Liver (tissue), 9 donors: ENCODE data around the gene UMAD1. TPM values are rescaled to one million over a fixed set of nuclear protein-coding genes. Genes with fewer than 3 reads are reported as not detected.

ENCODE experiments used
- DNase-seq: peaks from one replicate; pipeline ENCODE4 v3.0.0-alpha.2; 2017; ENCODE audit warnings: low spot score
- H3K27ac ChIP-seq, 2 donors: one replicate each; pipeline ENCODE4 v1.7.0; 2013; ENCODE audit warnings: inconsistent platforms in 2 of 2, low read length in 2 of 2, control low read depth in 1 of 2, low read depth in 1 of 2, mild to moderate bottlenecking in 1 of 2
- H3K27me3 ChIP-seq, 4 donors: one replicate each; pipeline versions ENCODE4 v1.6.1 to v1.7.0; 2013; ENCODE audit warnings: low read length in 3 of 4, inconsistent platforms in 1 of 4, mild to moderate bottlenecking in 1 of 4, moderate library complexity in 1 of 4; ENCODE audit not compliant: control insufficient read depth in 4 of 4, insufficient read depth in 4 of 4
- H3K36me3 ChIP-seq, 4 donors: one replicate each; pipeline versions ENCODE4 v1.6.1 to v1.7.0; 2013; ENCODE audit warnings: low read length in 3 of 4, mild to moderate bottlenecking in 3 of 4, low read depth in 1 of 4, moderate library complexity in 1 of 4; ENCODE audit not compliant: control insufficient read depth in 4 of 4, insufficient read depth in 3 of 4
- H3K4me1 ChIP-seq, 4 donors: one replicate each; pipeline versions ENCODE4 v1.6.1 to v1.7.0; 2013; ENCODE audit warnings: low read length in 3 of 4, mild to moderate bottlenecking in 3 of 4, moderate library complexity in 1 of 4; ENCODE audit not compliant: control insufficient read depth in 4 of 4, insufficient read depth in 4 of 4
- H3K4me3 ChIP-seq, 3 donors: one replicate each; pipeline versions ENCODE4 v1.6.1 to v1.7.0; 2013; ENCODE audit warnings: low read length in 3 of 3, control low read depth in 1 of 3, low read depth in 1 of 3, mild to moderate bottlenecking in 1 of 3
- H3K9ac ChIP-seq, 2 donors: one replicate each; pipeline ENCODE4 v1.7.0; 2013; ENCODE audit warnings: low read length in 2 of 2, mild to moderate bottlenecking in 2 of 2, moderate library complexity in 2 of 2, control low read depth in 1 of 2, low read depth in 1 of 2
- H3K9me3 ChIP-seq, 4 donors: one replicate each; pipeline versions ENCODE4 v1.6.1 to v1.7.0; 2013; ENCODE audit warnings: low read length in 3 of 4; ENCODE audit not compliant: control insufficient read depth in 4 of 4
- ATF3 ChIP-seq: IDR thresholded peaks from 2 replicates; pipeline ENCODE4 v1.6.1; 2016; ENCODE audit warnings: antibody characterized with exemption
- CTCF ChIP-seq: fragments of 150-350 bp; IDR thresholded peaks from 2 replicates; pipeline ENCODE4 v1.5.1; 2017; ENCODE audit warnings: improper control_type of control experiment, low read depth, low read length; ENCODE audit not compliant: missing input control
- EGR1 ChIP-seq, 2 donors: IDR thresholded peaks; 2 replicates each; pipeline ENCODE4 v1.6.1; 2016 to 2018; ENCODE audit warnings: antibody characterized with exemption in 2 of 2, low read depth in 2 of 2
- FOXA2 ChIP-seq: IDR thresholded peaks from 2 replicates; pipeline ENCODE4 v1.6.1; 2016; ENCODE audit warnings: antibody characterized with exemption
- GABPA ChIP-seq, 2 donors: IDR thresholded peaks in 1 of 2; conservative IDR thresholded peaks in 1 of 2; 2 replicates each; pipeline ENCODE4 v1.6.1; 2016; ENCODE audit warnings: antibody characterized with exemption in 2 of 2, mild to moderate bottlenecking in 1 of 2, moderate library complexity in 1 of 2
- HNF4A ChIP-seq, 2 donors: conservative IDR thresholded peaks; 2 replicates each; pipeline ENCODE4 v1.6.1; 2016; ENCODE audit warnings: antibody characterized with exemption in 2 of 2, mild to moderate bottlenecking in 2 of 2
- HNF4G ChIP-seq: IDR thresholded peaks from 2 replicates; pipeline ENCODE4 v1.6.1; 2016; ENCODE audit warnings: antibody characterized with exemption
- NR2F2 ChIP-seq: IDR thresholded peaks from 2 replicates; pipeline ENCODE4 v1.6.1; 2016; ENCODE audit warnings: antibody characterized with exemption
- RAD21 ChIP-seq, 2 donors: IDR thresholded peaks; 2 replicates each; pipeline ENCODE4 v1.6.1; 2016; ENCODE audit warnings: antibody characterized with exemption in 2 of 2, mild to moderate bottlenecking in 2 of 2
- REST ChIP-seq: IDR thresholded peaks from 2 replicates; pipeline ENCODE4 v1.6.1; 2016; ENCODE audit warnings: antibody characterized with exemption, mild to moderate bottlenecking
- RXRA ChIP-seq, 2 donors: IDR thresholded peaks; 2 replicates each; pipeline ENCODE4 v1.6.1; 2017 to 2018; ENCODE audit warnings: antibody characterized with exemption in 2 of 2, mild to moderate bottlenecking in 1 of 2
- TAF1 ChIP-seq: conservative IDR thresholded peaks from 2 replicates; pipeline ENCODE4 v1.6.1; 2016; ENCODE audit warnings: antibody characterized with exemption, mild to moderate bottlenecking
- YY1 ChIP-seq: IDR thresholded peaks from 2 replicates; pipeline ENCODE4 v1.6.1; 2016; ENCODE audit warnings: antibody characterized with exemption, mild to moderate bottlenecking
- ZBTB33 ChIP-seq: IDR thresholded peaks from 2 replicates; pipeline ENCODE4 v1.6.1; 2016; ENCODE audit warnings: antibody characterized with exemption
- WGBS: extraction: QIAGEN DNeasy Blood & Tissue Kit; methylation state at CpG from one replicate; pipeline ENCODE4 v1.1.7; 2013; 5-methylcytosine and 5-hydroxymethylcytosine counted together
- polyA plus RNA-seq, 2 donors: library from polyadenylated mRNA; stranded (reverse) in 1 of 2; unstranded in 1 of 2; fragments of 200-250 nt in 1 of 2; fragments of >200 nt in 1 of 2; fragmentation: Nextera tagmentation in 1 of 2; extraction: Ambion mirVana in 1 of 2; gene quantifications; one replicate each; pipeline versions ENCODE4 v1.2.1 to v1.2.3, GENCODE V29; 2013 to 2015
- total RNA-seq, 2 donors: library from RNA; depleted of rRNA; stranded (reverse); fragments of >200 nt; gene quantifications; one replicate each; pipeline ENCODE4 v1.2.3, GENCODE V29; 2014
- donor health status: healthy.
- donor health status: healthy.
- donor health status: healthy.
- donor health status: healthy.
- donor health status: healthy.

UMAD1 gene
- total and polyA plus RNA-seq, 4 donors = 5.9 to 12.2 (median 7.9) TPM

- no peaks in the 10 kb centered on the region for H3K4me1 ChIP-seq
- TF ChIP-seq NR2F2 = no peak
- no peak for TF ChIP-seq EGR1 (IDR thresholded peaks at IDR 0.05; ENCODE audit: low read depth in 2 of 2)
- no peak for TF ChIP-seq TAF1
- no peak for TF ChIP-seq HNF4G
- no peak for TF ChIP-seq RAD21 (IDR thresholded peaks at IDR 0.05)
- TF ChIP-seq GABPA (IDR thresholded peaks at IDR 0.05 in 1 of 2, conservative IDR thresholded peaks at IDR 0.05 in 1 of 2) = no peak
- no peak for TF ChIP-seq RXRA (IDR thresholded peaks at IDR 0.05)
- no peak for TF ChIP-seq CTCF
- TF ChIP-seq HNF4A (conservative IDR thresholded peaks at IDR 0.05) = no peak
- TF ChIP-seq FOXA2 = no peak
- TF ChIP-seq REST = no peak
- TF ChIP-seq YY1 = no peak
- no peak for TF ChIP-seq ZBTB33
- no peak overlapping the region for H3K9ac ChIP-seq
- H3K27me3 ChIP-seq = no peaks in the 10 kb centered on the region
- no peaks in the 10 kb centered on the region for H3K9me3 ChIP-seq
- H3K27ac ChIP-seq = no peak overlapping the region
- no peak overlapping the region for H3K4me3 ChIP-seq
- no peak for DNase-seq
- H3K36me3 ChIP-seq = no peaks in the 10 kb centered on the region
- WGBS = 93% methylated on average over 2 of the region's 2 CpGs
These were observed 257.0 kb downstream of the UMAD1 start for GRCh38 chr7:7897509-7897908.

GRCh38 chr7:7897949-7898515 lies 257.5 kb downstream of the UMAD1 start:
- no peaks in the 10 kb centered on the region for H3K27me3 ChIP-seq
- no peak overlapping the region for H3K27ac ChIP-seq
- WGBS = 93% methylated on average over 4 of the region's 4 CpGs
- H3K4me1 ChIP-seq = no peaks in the 10 kb centered on the region
- TF ChIP-seq YY1 (no peak), NR2F2 (no peak), ATF3 (no peak)
- no peak overlapping the region for H3K4me3 ChIP-seq
- no peaks in the 10 kb centered on the region for H3K9me3 ChIP-seq
- no peak overlapping the region for H3K9ac ChIP-seq
- no peak for DNase-seq
- H3K36me3 ChIP-seq = no peaks in the 10 kb centered on the region
